IMR-90 (cell line): ENCODE data around the gene BHLHA15. TPM values are rescaled to one million over a fixed set of nuclear protein-coding genes. Genes with fewer than 3 reads are reported as not detected.

Source experiments
- ATAC-seq: fragments of 200-7000 bp; cut with Tn5 transposase; 2 replicates; pipeline ENCODE4 v1.9.1; 2020; ENCODE audit warnings: low read depth, mild to moderate bottlenecking, moderate library complexity
- BruUV-seq: library from RNA; stranded (reverse); fragments of 400-500 nt; replicated peaks from 2 replicates; lab custom pipeline; 2021; lab: Mats Ljungman, UMichigan
- CTCF ChIA-PET: fragments of 300-600 bp; formaldehyde crosslinking; extraction: SDS; loops from one replicate; lab custom pipeline; 2021; ENCODE audit warnings: antibody characterized with exemption; lab: Yijun Ruan, JAX
- POLR2A ChIA-PET: fragments of 300-600 bp; sonication (Branson Sonifier 250); formaldehyde crosslinking; loops from one replicate; lab custom pipeline; 2022; ENCODE audit warnings: antibody characterized with exemption; ENCODE audit not compliant: unreplicated experiment; lab: Charles Lee
- DNase-seq: peaks from one replicate; pipeline ENCODE4 v3.0.0; 2013
- H2AFZ ChIP-seq: replicated peaks from 2 replicates; pipeline ENCODE3; 2013; ENCODE audit warnings: low read length, mild to moderate bottlenecking; ENCODE audit not compliant: poor library complexity
- H2AK5ac ChIP-seq: 2 replicates; pipeline ENCODE4 v1.6.1; 2013; ENCODE audit warnings: low read depth, low read length, inconsistent platforms
- H2AK9ac ChIP-seq: replicated peaks from 2 replicates; pipeline ENCODE3; 2013; ENCODE audit warnings: mild to moderate bottlenecking, low read depth, low read length, moderate library complexity; ENCODE audit not compliant: poor library complexity
- H2BK120ac ChIP-seq: 2 replicates; pipeline ENCODE4 v1.6.1; 2013; ENCODE audit warnings: low read depth, low read length, inconsistent platforms
- H2BK15ac ChIP-seq: 3 replicates; pipeline ENCODE4 v1.6.1; 2013; ENCODE audit warnings: low read depth, low read length, inconsistent platforms
- H2BK20ac ChIP-seq: 2 replicates; pipeline ENCODE4 v1.6.1; 2013; ENCODE audit warnings: low read depth, mild to moderate bottlenecking, inconsistent platforms, low read length, moderate library complexity
- H2BK5ac ChIP-seq: 2 replicates; pipeline ENCODE4 v1.6.1; 2013; ENCODE audit warnings: mild to moderate bottlenecking, low read depth, low read length, inconsistent platforms; ENCODE audit not compliant: poor library complexity, severe bottlenecking
- H3K14ac ChIP-seq: replicated peaks from 2 replicates; pipeline ENCODE4 v1.6.1; 2013; ENCODE audit warnings: low read depth, low read length, inconsistent platforms
- H3K18ac ChIP-seq: 2 replicates; pipeline ENCODE4 v1.6.1; 2013; ENCODE audit warnings: low read depth, low read length, control low read depth
- H3K23ac ChIP-seq: 2 replicates; pipeline ENCODE4 v1.6.1; 2013; ENCODE audit warnings: low read depth, low read length, inconsistent platforms
- H3K27ac ChIP-seq: 2 replicates; pipeline ENCODE4 v1.5.1; 2013; ENCODE audit warnings: mild to moderate bottlenecking, control low read depth, low read length; ENCODE audit not compliant: insufficient read depth
- H3K27me3 ChIP-seq: 2 replicates; pipeline ENCODE4 v1.6.1; 2013; ENCODE audit warnings: low read length; ENCODE audit not compliant: control insufficient read depth, insufficient read depth
- H3K36me3 ChIP-seq: 2 replicates; pipeline ENCODE4 v1.6.1; 2013; ENCODE audit warnings: low read length, mixed read lengths; ENCODE audit not compliant: control insufficient read depth, insufficient read depth
- H3K4ac ChIP-seq: 2 replicates; pipeline ENCODE4 v1.6.1; 2013; ENCODE audit warnings: low read depth, low read length, inconsistent platforms
- H3K4me1 ChIP-seq: 2 replicates; pipeline ENCODE4 v1.6.1; 2013; ENCODE audit warnings: low read length, mixed read lengths; ENCODE audit not compliant: control insufficient read depth, insufficient read depth
- H3K4me2 ChIP-seq: 2 replicates; pipeline ENCODE4 v1.6.1; 2013; ENCODE audit warnings: low read depth, mild to moderate bottlenecking, control low read depth, low read length, moderate library complexity
- H3K4me3 ChIP-seq: 2 replicates; pipeline ENCODE4 v1.5.1; 2013; ENCODE audit warnings: low read depth, mild to moderate bottlenecking, control low read depth, low read length, moderate library complexity; ENCODE audit not compliant: insufficient read depth
- H3K56ac ChIP-seq: 2 replicates; pipeline ENCODE4 v1.6.1; 2013; ENCODE audit warnings: low read length, inconsistent platforms; ENCODE audit not compliant: insufficient read depth; ENCODE audit errors: extremely low read depth
- H3K79me1 ChIP-seq, 2 experiments: 2 replicates each; pipeline ENCODE4 v1.6.1; 2013; ENCODE audit warnings: low read length in 2 of 2, inconsistent platforms in 1 of 2, low read depth in 1 of 2
- H3K9ac ChIP-seq: 2 replicates; pipeline ENCODE4 v1.6.1; 2013; ENCODE audit warnings: low read depth, low read length, control low read depth
- H3K9me1 ChIP-seq: 2 replicates; pipeline ENCODE4 v1.6.1; 2013; ENCODE audit warnings: low read length, inconsistent platforms; ENCODE audit not compliant: insufficient read depth
- H3K9me3 ChIP-seq: 2 replicates; pipeline ENCODE4 v1.6.1; 2013; ENCODE audit warnings: low read length; ENCODE audit not compliant: control insufficient read depth, insufficient read depth
- H4K20me1 ChIP-seq: 2 replicates; pipeline ENCODE4 v1.6.1; 2013; ENCODE audit warnings: low read length, inconsistent platforms; ENCODE audit not compliant: insufficient read depth
- H4K5ac ChIP-seq: 2 replicates; pipeline ENCODE4 v1.6.1; 2013; ENCODE audit warnings: mild to moderate bottlenecking, low read depth, low read length, control low read depth
- H4K8ac ChIP-seq, 2 experiments: 2 replicates each; pipeline ENCODE4 v1.6.1; 2013; ENCODE audit warnings: low read depth in 2 of 2, low read length in 2 of 2, control low read depth in 1 of 2, inconsistent platforms in 1 of 2
- H4K91ac ChIP-seq: 2 replicates; pipeline ENCODE4 v1.6.1; 2013; ENCODE audit warnings: low read depth, low read length, inconsistent platforms; ENCODE audit not compliant: insufficient read depth
- CTCF ChIP-seq: conservative IDR thresholded peaks from 2 replicates; pipeline ENCODE4 v1.5.1; 2012; ENCODE audit warnings: mild to moderate bottlenecking, low read depth, low read length, improper control_type of control experiment
- NFE2L2 ChIP-seq: fragments of 150-350 bp; IDR thresholded peaks from 2 replicates; pipeline ENCODE4 v1.6.1; 2016; ENCODE audit warnings: low read depth, mild to moderate bottlenecking, low read length
- WGBS, 2 experiments: methylation state at CpG; one replicate each; pipeline versions ENCODE4 v1.1.5 to v1.1.7; 2013; ENCODE audit warnings: missing lambda C conversion rate in 2 of 2; ENCODE audit not compliant: insufficient read length in 1 of 2; ENCODE audit errors: extremely low coverage in 2 of 2; 5-methylcytosine and 5-hydroxymethylcytosine counted together
- dilution Hi-C: fragments of 300-500 bp; cut with HindIII; formaldehyde crosslinking; loops from one replicate; pipeline ENCODE4 v1.14.3; 2018; ENCODE audit warnings: low sequenced_read_pairs; ENCODE audit not compliant: unreplicated experiment
- in situ Hi-C: fragments of 300-500 bp; cut with MboI; formaldehyde crosslinking; loops from 3 replicates; pipeline ENCODE4 v1.14.3; 2019; ENCODE audit warnings: low sequenced_read_pairs, inconsistent platforms, mixed read lengths
- intact Hi-C: fragments of 100-400 bp; cut with micrococcal nuclease; formaldehyde crosslinking; loops from 2 replicates; pipeline ENCODE4 v1.10.0; 2022
- polyA plus RNA-seq, 3 experiments: library from polyadenylated mRNA; depleted of rRNA; stranded (reverse); fragments of >200 nt; gene quantifications; 2 replicates each; pipeline ENCODE4 v1.2.3, GENCODE V29; 2012; ENCODE audit warnings: low replicate concordance in 1 of 3
- total RNA-seq: library from RNA; depleted of rRNA; stranded (reverse); fragments of >200 nt; gene quantifications from 2 replicates; pipeline ENCODE4 v1.2.3, GENCODE V29; 2012

BHLHA15 gene
- total and polyA plus RNA-seq, 2 of the 4 experiments (the other 2 are of a cell fraction), result not detected

GRCh38 chr7:98254516-98254915, 43.3 kb downstream of the BHLHA15 start:
- CTCF ChIA-PET, result interaction anchor here (0.6 to 1.0 kb wide), 2 partner anchors 13 to 618 kb away, joined by 6 read pairs; no protein-coding TSS in a partner anchor
- in situ Hi-C loops, result no loop called here

More at GRCh38 chr7:98254516-98254915, 43.3 kb downstream of the BHLHA15 start:
- H3K9ac ChIP-seq, result no peak overlapping the region
- H3K4ac ChIP-seq, result no peak overlapping the region
- H2BK15ac ChIP-seq, result no peak overlapping the region
- no peak overlapping the region for H2BK120ac ChIP-seq
- H3K23ac ChIP-seq, result no peak overlapping the region
- H3K79me1 ChIP-seq, result peaks cover 37 to 55% of the 10 kb centered on the region in 2 experiments
- H2AK9ac ChIP-seq, result no peak overlapping the region
- no peaks in the 10 kb centered on the region for H3K27me3 ChIP-seq
- H2BK5ac ChIP-seq, result no peak overlapping the region
- H3K4me3 ChIP-seq, result no peak overlapping the region
- POLR2A ChIA-PET, result no interaction called here
- dilution Hi-C loops, result no loop called here
- no peak overlapping the region for H3K14ac ChIP-seq
- H2AK5ac ChIP-seq, result no peak overlapping the region
- H4K20me1 ChIP-seq, result no peaks in the 10 kb centered on the region; the same call in 1 of the 2 replicates
- H3K18ac ChIP-seq, result no peak overlapping the region
- H3K56ac ChIP-seq, result no peak overlapping the region
- no peak overlapping the region for H3K4me2 ChIP-seq
- peaks cover 7% of the 10 kb centered on the region for H3K36me3 ChIP-seq
- H3K9me3 ChIP-seq, result no peaks in the 10 kb centered on the region
- no TSS peak for BruUV-seq
- no peak overlapping the region for H3K27ac ChIP-seq
- ATAC-seq (no peak), DNase-seq (peak; percentile 64)
- no peak overlapping the region for H2AFZ ChIP-seq
- intact Hi-C loops, result no loop called here
- no peak overlapping the region for H4K8ac ChIP-seq
- H4K5ac ChIP-seq, result no peak overlapping the region
- H4K91ac ChIP-seq, result no peak overlapping the region
- peaks cover 8% of the 10 kb centered on the region for H3K4me1 ChIP-seq
- no peaks in the 10 kb centered on the region; the same call in 1 of the 2 replicates for H3K9me1 ChIP-seq
- TF ChIP-seq NFE2L2, result peak; percentile 51; the same call in 1 of the 2 replicates
- no peak for TF ChIP-seq CTCF
- H2BK20ac ChIP-seq, result no peak overlapping the region
- no CpG with 5 or more reads among the region's 4 CpGs for WGBS, 2 experiments
